GM19099 (cell line): Measurements from ENCODE around the gene CHEK1.

Experiments used
- POLR2A ChIP-seq: IDR thresholded peaks from 3 replicates; pipeline ENCODE4 v1.6.1; 2011; ENCODE audit warnings: low read depth; ENCODE audit not compliant: insufficient read length; ENCODE audit errors: extremely low read depth

CHEK1 gene

GRCh38 chr11:125624756-125625213, at the start of gene CHEK1:
TSS of gene CHEK1 (plus strand) at chr11:125625163. CDS start at chr11:125626769, 1,606 bp downstream.
- TF ChIP-seq POLR2A, result no peak

- no peak for TF ChIP-seq POLR2A
These were observed 46.2 kb upstream of the CHEK1 start for GRCh38 chr11:125578783-125579182.

- TF ChIP-seq POLR2A, result no peak
These were observed 45.2 kb upstream of the CHEK1 start for GRCh38 chr11:125579811-125580210.

- no peak for TF ChIP-seq POLR2A
These were observed 41.5 kb upstream of the CHEK1 start for GRCh38 chr11:125583496-125583895.

GRCh38 chr11:125585487-125585886, 39.5 kb upstream of the CHEK1 start:
- TF ChIP-seq POLR2A, result no peak

- no peak for TF ChIP-seq POLR2A
These were observed 38.3 kb upstream of the CHEK1 start for GRCh38 chr11:125586623-125587022.

GRCh38 chr11:125587480-125587879, 37.5 kb upstream of the CHEK1 start:
- no peak for TF ChIP-seq POLR2A

- TF ChIP-seq POLR2A, result no peak
These were observed 36.5 kb upstream of the CHEK1 start for GRCh38 chr11:125588505-125588904.

- peak; percentile 31 for TF ChIP-seq POLR2A
These were observed 33.2 kb upstream of the CHEK1 start for GRCh38 chr11:125591649-125592304.

- peak; percentile 77 for TF ChIP-seq POLR2A
These were observed 32.5 kb upstream of the CHEK1 start, which contains the start of gene STT3A for GRCh38 chr11:125592305-125593113. TSS of gene STT3A (plus strand) at chr11:125592852. CDS start at chr11:125595916, 3,064 bp downstream.

- no peak for TF ChIP-seq POLR2A
These were observed 31.7 kb upstream of the CHEK1 start for GRCh38 chr11:125593114-125593820.

- no peak for TF ChIP-seq POLR2A
These were observed 30.0 kb upstream of the CHEK1 start for GRCh38 chr11:125594958-125595357.

GRCh38 chr11:125600663-125601062, 24.3 kb upstream of the CHEK1 start:
- no peak for TF ChIP-seq POLR2A

GRCh38 chr11:125603207-125603606, 21.8 kb upstream of the CHEK1 start:
- TF ChIP-seq POLR2A, result no peak

GRCh38 chr11:125605417-125605816, 19.5 kb upstream of the CHEK1 start:
- TF ChIP-seq POLR2A, result no peak
